Thymus (tissue), 11 donors: ENCODE results near the gene TDO2. TPM values are rescaled to one million over a fixed set of nuclear protein-coding genes. Genes with fewer than 3 reads are reported as not detected.

Experiments used
- DNase-seq, 9 donors: peaks; one replicate each; pipeline ENCODE4 v3.0.0-alpha.2; 2013; ENCODE audit warnings: low spot score in 9 of 9, low read depth in 6 of 9, missing footprints in 1 of 9
- H3K27ac ChIP-seq, 2 donors: one replicate each; pipeline ENCODE4 v1.5.1; 2013; ENCODE audit warnings: control low read depth in 1 of 2, low read depth in 1 of 2, low read length in 1 of 2, mild to moderate bottlenecking in 1 of 2, moderate library complexity in 1 of 2
- H3K27me3 ChIP-seq, 2 donors: one replicate each; pipeline ENCODE4 v1.5.1; 2013; ENCODE audit warnings: low read length in 1 of 2; ENCODE audit not compliant: control insufficient read depth in 2 of 2, insufficient read depth in 1 of 2
- H3K36me3 ChIP-seq, 2 donors: one replicate each; pipeline ENCODE4 v1.5.1; 2013; ENCODE audit warnings: low read length in 1 of 2, mild to moderate bottlenecking in 1 of 2, moderate library complexity in 1 of 2; ENCODE audit not compliant: control insufficient read depth in 2 of 2, insufficient read depth in 2 of 2
- H3K4me1 ChIP-seq, 2 donors: one replicate each; pipeline ENCODE4 v1.5.1; 2013; ENCODE audit warnings: low read length in 2 of 2; ENCODE audit not compliant: control insufficient read depth in 2 of 2, insufficient read depth in 2 of 2
- H3K4me3 ChIP-seq, 2 donors: one replicate each; pipeline ENCODE4 v1.5.1; 2013; ENCODE audit warnings: low read length in 2 of 2, control low read depth in 1 of 2, mild to moderate bottlenecking in 1 of 2
- H3K9me3 ChIP-seq, 2 donors: one replicate each; pipeline ENCODE4 v1.5.1; 2013; ENCODE audit warnings: low read length in 1 of 2, mild to moderate bottlenecking in 1 of 2; ENCODE audit not compliant: control insufficient read depth in 2 of 2, insufficient read depth in 1 of 2
- WGBS: extraction: QIAGEN DNeasy Blood & Tissue Kit; methylation state at CpG from one replicate; pipeline ENCODE4 v1.1.7; 2013; 5-methylcytosine and 5-hydroxymethylcytosine counted together
- polyA plus RNA-seq: library from polyadenylated mRNA; stranded (reverse); fragments of 200-250 nt; gene quantifications from one replicate; pipeline ENCODE4 v1.2.3, GENCODE V29; 2013
- total RNA-seq: library from RNA; stranded (reverse); fragments of 120-200 nt; gene quantifications from one replicate; pipeline ENCODE4 v1.2.4, GENCODE V29; 2013
- donor health status: healthy.

The TDO2 gene
- total and polyA plus RNA-seq, 2 donors: 0.66 to 1.1 TPM

GRCh38 chr4:155943605-155944291, 40.3 kb downstream of the TDO2 start:
- Histone ChIP-seq H3K9me3 (no peaks in the 10 kb centered on the region), H3K27ac (no peak overlapping the region), H3K36me3 (no peaks in the 10 kb centered on the region), H3K4me1 (no peaks in the 10 kb centered on the region), H3K4me3 (no peak overlapping the region), H3K27me3 (no peaks in the 10 kb centered on the region)
- no peak for DNase-seq
- 98% methylated on average over 3 of the region's 3 CpGs for WGBS

DNA sequence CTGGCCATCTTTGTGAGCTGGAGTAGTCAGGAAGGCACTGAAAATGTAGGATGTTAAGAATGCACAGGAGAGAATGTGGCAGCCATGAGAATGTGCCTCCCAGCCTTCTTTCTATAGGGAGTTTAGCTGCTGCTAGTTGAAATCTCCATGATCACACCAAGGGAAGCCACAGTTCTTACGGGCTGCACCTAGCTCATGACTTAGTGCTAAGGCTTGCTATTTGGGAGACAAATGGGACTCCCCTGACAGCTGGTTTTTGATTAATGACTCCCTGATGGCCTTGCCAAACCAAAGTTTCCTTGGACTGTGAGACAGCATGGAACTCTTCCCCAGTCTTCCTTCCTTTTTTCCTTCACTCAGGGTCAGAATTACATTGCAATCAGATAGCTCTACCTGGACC, 41.0 kb downstream of the TDO2 start:
- H3K4me3 ChIP-seq: no peak overlapping the region
- no peaks in the 10 kb centered on the region for H3K36me3 ChIP-seq
- H3K9me3 ChIP-seq: no peaks in the 10 kb centered on the region
- peak in 1 of 9 donors; percentile 17 for DNase-seq
- no peaks in the 10 kb centered on the region for H3K27me3 ChIP-seq
- H3K4me1 ChIP-seq: no peaks in the 10 kb centered on the region
- 92% methylated on average over 1 of the region's 1 CpG for WGBS
- H3K27ac ChIP-seq: no peak overlapping the region

- no peaks in the 10 kb centered on the region for H3K36me3 ChIP-seq
- no peak for DNase-seq
Measured at GRCh38 chr4:155946486-155946885, 43.0 kb downstream of the TDO2 start.

DNA sequence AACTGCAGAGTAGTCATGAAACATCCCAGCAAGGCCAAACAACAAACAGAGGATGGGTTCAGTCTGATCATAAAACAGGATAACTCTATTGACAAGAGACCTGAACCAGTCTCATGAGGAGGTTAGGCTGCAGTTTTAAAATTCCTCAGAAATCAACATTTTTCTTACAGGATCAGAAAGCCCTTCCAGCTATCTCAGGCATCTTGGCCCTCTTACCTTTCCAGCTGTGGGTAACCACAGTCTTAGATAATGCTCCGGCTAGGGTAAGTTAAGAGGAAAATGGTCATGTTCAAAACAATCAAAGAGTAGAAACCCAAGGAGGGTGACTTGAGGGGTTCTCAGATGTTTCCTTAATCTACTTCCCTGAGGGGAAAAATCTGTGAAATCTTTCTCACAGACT, 45.0 kb downstream of the TDO2 start:
- H3K4me1 ChIP-seq: no peaks in the 10 kb centered on the region
- no peaks in the 10 kb centered on the region for H3K36me3 ChIP-seq
- WGBS: 52% methylated on average over 1 of the region's 1 CpG
- no peaks in the 10 kb centered on the region for H3K27me3 ChIP-seq
- H3K9me3 ChIP-seq: no peaks in the 10 kb centered on the region
- no peak for DNase-seq
- no peak overlapping the region for H3K4me3 ChIP-seq
- no peak overlapping the region for H3K27ac ChIP-seq

More at GRCh38 chr4:155946486-155946885, 43.0 kb downstream of the TDO2 start:
- 80% methylated on average over 4 of the region's 4 CpGs for WGBS
- Histone ChIP-seq H3K27me3 (no peaks in the 10 kb centered on the region), H3K9me3 (no peaks in the 10 kb centered on the region), H3K4me3 (no peak overlapping the region), H3K4me1 (no peaks in the 10 kb centered on the region), H3K27ac (no peak overlapping the region)

DNA sequence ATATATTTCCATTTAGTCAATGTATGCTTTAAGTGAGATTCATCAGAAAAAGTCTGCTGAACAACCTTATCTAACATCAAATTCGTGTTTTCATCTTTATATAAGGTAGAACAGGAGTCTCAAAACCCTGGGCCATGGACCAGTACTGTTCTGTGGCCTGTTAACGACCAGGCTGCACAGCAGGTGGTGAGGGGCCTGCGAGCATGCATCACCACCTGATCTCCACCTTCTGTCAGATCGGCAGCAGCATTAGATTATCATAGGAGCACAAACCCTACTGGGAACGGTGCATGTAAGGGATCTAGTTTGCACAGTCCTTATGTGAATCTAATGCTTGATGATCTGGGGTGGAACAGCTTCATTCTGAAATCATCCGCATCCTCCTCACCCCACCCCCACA, 47.0 kb downstream of the TDO2 start:
- Histone ChIP-seq H3K4me3 (no peak overlapping the region), H3K4me1 (peaks cover 0 to 5% of the 10 kb centered on the region in 2 donors), H3K36me3 (no peaks in the 10 kb centered on the region), H3K9me3 (no peaks in the 10 kb centered on the region), H3K27ac (no peak overlapping the region), H3K27me3 (no peaks in the 10 kb centered on the region)
- WGBS: 93% methylated on average over 6 of the region's 6 CpGs
- DNase-seq: no peak

- peaks cover 0 to 5% of the 10 kb centered on the region in 2 donors for H3K4me1 ChIP-seq
- H3K36me3 ChIP-seq: no peaks in the 10 kb centered on the region
- no peaks in the 10 kb centered on the region for H3K27me3 ChIP-seq
- H3K4me3 ChIP-seq: no peak overlapping the region
- H3K9me3 ChIP-seq: no peaks in the 10 kb centered on the region
- 77% methylated on average over 6 of the region's 6 CpGs for WGBS
- DNase-seq: no peak
- H3K27ac ChIP-seq: no peak overlapping the region
Measured at GRCh38 chr4:155952501-155952901, 49.0 kb downstream of the TDO2 start.

GRCh38 chr4:155953151-155954117, 49.9 kb downstream of the TDO2 start, which contains the start of gene CTSO:
TSS of gene CTSO (minus strand) at chr4:155953866. CDS start at chr4:155953847, 19 bp downstream.
- no peaks in the 10 kb centered on the region for H3K27me3 ChIP-seq
- H3K27ac ChIP-seq: peak within 1 kb of the TSS; percentile 95 to 98
- peaks cover 0 to 5% of the 10 kb centered on the region in 2 donors for H3K4me1 ChIP-seq
- H3K9me3 ChIP-seq: no peaks in the 10 kb centered on the region
- DNase-seq: peak; percentile 55 to 90 (median 66)
- WGBS: under 1% methylated on average over 58 of the region's 58 CpGs
- H3K36me3 ChIP-seq: no peaks in the 10 kb centered on the region
- peak within 1 kb of the TSS; percentile 63 to 80 for H3K4me3 ChIP-seq

DNA sequence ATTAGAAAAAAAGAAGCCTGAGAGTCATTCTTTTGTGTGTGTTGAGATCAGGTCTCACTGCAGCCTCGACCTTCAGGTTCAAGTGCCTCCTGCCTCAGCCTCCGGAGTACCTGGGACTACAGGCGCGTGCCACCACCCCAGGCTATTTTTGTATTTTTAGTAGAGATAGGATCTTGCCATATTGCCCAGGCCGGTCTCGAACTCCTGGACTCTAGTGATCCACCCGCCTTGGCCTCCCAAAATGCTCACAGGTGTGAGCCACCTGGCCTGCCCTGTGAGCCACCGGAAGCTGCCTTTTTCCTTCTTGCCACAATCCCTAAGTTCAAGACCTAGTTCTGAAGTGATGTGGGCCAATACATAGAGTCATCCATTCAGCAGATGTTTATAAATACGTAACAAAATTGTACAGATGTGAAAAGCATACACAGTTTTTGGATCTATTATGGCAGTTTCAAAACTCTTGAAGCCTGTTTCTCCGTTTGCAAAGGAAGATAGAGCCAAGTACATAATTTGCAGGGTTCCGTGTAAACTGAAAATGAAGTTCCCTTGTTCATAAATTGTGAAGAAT, 50.7 kb downstream of the TDO2 start:
- Histone ChIP-seq H3K4me3 (peak overlapping the region; percentile 63 to 80), H3K9me3 (no peaks in the 10 kb centered on the region), H3K27me3 (no peaks in the 10 kb centered on the region), H3K27ac (peak overlapping the region; percentile 95 to 98), H3K36me3 (no peaks in the 10 kb centered on the region), H3K4me1 (peaks cover 0 to 5% of the 10 kb centered on the region in 2 donors)
- DNase-seq: no peak
- WGBS: 86% methylated on average over 11 of the region's 11 CpGs

GRCh38 chr4:155954939-155955338, 51.4 kb downstream of the TDO2 start:
- no peak for DNase-seq
- WGBS: 98% methylated on average over 4 of the region's 4 CpGs
- Histone ChIP-seq H3K27me3 (no peaks in the 10 kb centered on the region), H3K4me3 (no peak overlapping the region), H3K36me3 (no peaks in the 10 kb centered on the region), H3K27ac (no peak overlapping the region), H3K4me1 (peaks cover 0 to 5% of the 10 kb centered on the region in 2 donors), H3K9me3 (no peaks in the 10 kb centered on the region)
